ENCODE results near the gene SNAPC2. TPM values are rescaled to one million over a fixed set of nuclear protein-coding genes. Genes with fewer than 3 reads are reported as not detected.

SNAPC2 gene
- total and polyA plus RNA-seq, 2 donors from 2014 or later = 18.4 to 24.3 TPM

DNA sequence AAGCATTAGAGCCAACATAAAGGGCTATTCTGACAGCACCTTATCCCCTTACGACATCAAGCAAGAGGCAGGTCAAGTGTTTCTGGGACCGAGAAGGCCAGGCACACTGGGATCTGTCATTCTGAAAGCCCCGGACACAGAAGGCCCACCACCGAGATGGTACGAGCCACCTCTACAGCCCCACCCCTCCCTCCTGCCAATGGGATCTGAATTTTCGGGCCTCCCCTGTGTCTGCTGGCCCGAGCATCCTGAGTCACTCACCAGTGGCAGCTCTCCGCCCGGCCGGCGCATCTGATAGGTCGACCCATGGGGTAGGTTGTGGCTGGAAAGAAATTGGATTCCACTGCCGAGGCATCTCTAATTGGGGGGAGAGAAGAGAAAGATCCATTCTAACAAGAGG is 20.7 kb downstream of the SNAPC2 start:
- Histone ChIP-seq H3K9ac (ENCODE audit: low read length in 3 of 3) (no peak overlapping the region), H3K27me3 (ENCODE audit: control insufficient read depth, insufficient read depth, low read length) (no peaks in the 10 kb centered on the region), H3K9me3 (ENCODE audit: control insufficient read depth in 2 of 3, insufficient read depth in 1 of 3, low read length in 3 of 3) (no peaks in the 10 kb centered on the region), H3K27ac (ENCODE audit: low read depth in 2 of 2, low read length in 2 of 2) (no peak overlapping the region), H3K4me3 (ENCODE audit: low read length in 3 of 3) (no peak overlapping the region), H3K4me1 (ENCODE audit: control insufficient read depth in 2 of 3, insufficient read depth in 2 of 3, low read depth in 1 of 3, low read length in 3 of 3) (peaks cover 0 to 13% (median 5%) of the 10 kb centered on the region in 3 donors), H3K36me3 (ENCODE audit: control insufficient read depth in 2 of 3, insufficient read depth in 3 of 3, low read length in 3 of 3) (peaks cover 0 to 8% (median 3%) of the 10 kb centered on the region in 3 donors)
- TF ChIP-seq, protein P1, sequence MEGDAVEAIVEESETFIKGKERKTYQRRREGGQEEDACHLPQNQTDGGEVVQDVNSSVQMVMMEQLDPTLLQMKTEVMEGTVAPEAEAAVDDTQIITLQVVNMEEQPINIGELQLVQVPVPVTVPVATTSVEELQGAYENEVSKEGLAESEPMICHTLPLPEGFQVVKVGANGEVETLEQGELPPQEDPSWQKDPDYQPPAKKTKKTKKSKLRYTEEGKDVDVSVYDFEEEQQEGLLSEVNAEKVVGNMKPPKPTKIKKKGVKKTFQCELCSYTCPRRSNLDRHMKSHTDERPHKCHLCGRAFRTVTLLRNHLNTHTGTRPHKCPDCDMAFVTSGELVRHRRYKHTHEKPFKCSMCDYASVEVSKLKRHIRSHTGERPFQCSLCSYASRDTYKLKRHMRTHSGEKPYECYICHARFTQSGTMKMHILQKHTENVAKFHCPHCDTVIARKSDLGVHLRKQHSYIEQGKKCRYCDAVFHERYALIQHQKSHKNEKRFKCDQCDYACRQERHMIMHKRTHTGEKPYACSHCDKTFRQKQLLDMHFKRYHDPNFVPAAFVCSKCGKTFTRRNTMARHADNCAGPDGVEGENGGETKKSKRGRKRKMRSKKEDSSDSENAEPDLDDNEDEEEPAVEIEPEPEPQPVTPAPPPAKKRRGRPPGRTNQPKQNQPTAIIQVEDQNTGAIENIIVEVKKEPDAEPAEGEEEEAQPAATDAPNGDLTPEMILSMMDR (IDR thresholded peaks at IDR 0.05; ENCODE audit: borderline replicate concordance, extremely low read depth, insufficient read depth) = no peak
- DNase-seq = peak in 1 of 5 donors; percentile 56
- FAIRE-seq = no peak
- intact Hi-C loops (cut with DNase I) = no loop called here

- Histone ChIP-seq H3K36me3 (ENCODE audit: control insufficient read depth in 2 of 3, insufficient read depth in 3 of 3, low read length in 3 of 3) (peaks cover 0 to 7% (median 3%) of the 10 kb centered on the region in 3 donors), H3K4me3 (ENCODE audit: low read length in 3 of 3) (peak overlapping the region in 1 of 3 donors; percentile 70), H3K9me3 (ENCODE audit: control insufficient read depth in 2 of 3, insufficient read depth in 1 of 3, low read length in 3 of 3) (no peaks in the 10 kb centered on the region), H3K4me1 (ENCODE audit: control insufficient read depth in 2 of 3, insufficient read depth in 2 of 3, low read depth in 1 of 3, low read length in 3 of 3) (peaks cover 0 to 13% (median 5%) of the 10 kb centered on the region in 3 donors), H3K27ac (ENCODE audit: low read depth in 2 of 2, low read length in 2 of 2) (no peak overlapping the region), H3K9ac (ENCODE audit: low read length in 3 of 3) (no peak overlapping the region), H3K27me3 (ENCODE audit: control insufficient read depth, insufficient read depth, low read length) (no peaks in the 10 kb centered on the region)
- no peak for FAIRE-seq
- peak in 1 of 5 donors; percentile 52 for DNase-seq
- TF ChIP-seq, protein P1 (IDR thresholded peaks at IDR 0.05; ENCODE audit: borderline replicate concordance, extremely low read depth, insufficient read depth) = no peak
- intact Hi-C loops (cut with DNase I) = no loop called here
Observed at GRCh38 chr19:7941895-7942596, 21.9 kb downstream of the SNAPC2 start.

GRCh38 chr19:7942981-7943443 is 22.9 kb downstream of the SNAPC2 start:
- Histone ChIP-seq H3K9me3 (ENCODE audit: control insufficient read depth in 2 of 3, insufficient read depth in 1 of 3, low read length in 3 of 3) (no peaks in the 10 kb centered on the region), H3K4me1 (ENCODE audit: control insufficient read depth in 2 of 3, insufficient read depth in 2 of 3, low read depth in 1 of 3, low read length in 3 of 3) (peaks cover 0 to 13% (median 5%) of the 10 kb centered on the region in 3 donors), H3K36me3 (ENCODE audit: control insufficient read depth in 2 of 3, insufficient read depth in 3 of 3, low read length in 3 of 3) (peaks cover 0 to 7% (median 3%) of the 10 kb centered on the region in 3 donors), H3K4me3 (ENCODE audit: low read length in 3 of 3) (peak overlapping the region; percentile 70 to 88 (median 84)), H3K27me3 (ENCODE audit: control insufficient read depth, insufficient read depth, low read length) (no peaks in the 10 kb centered on the region), H3K9ac (ENCODE audit: low read length in 3 of 3) (peak overlapping the region; percentile 74 to 99 (median 99)), H3K27ac (ENCODE audit: low read depth in 2 of 2, low read length in 2 of 2) (peak overlapping the region; percentile 98 to 99)
- TF ChIP-seq, protein P1 (IDR thresholded peaks at IDR 0.05; ENCODE audit: borderline replicate concordance, extremely low read depth, insufficient read depth) = no peak
- no peak for FAIRE-seq
- DNase-seq = peak in 1 of 5 donors; percentile 35
- intact Hi-C loops (cut with DNase I) = no loop called here

Data from kidney (tissue), 14 donors.